ENCODE data around the gene ADAMTSL3. TPM values are rescaled to one million over a fixed set of nuclear protein-coding genes. Genes with fewer than 3 reads are reported as not detected.
"Not testable (repeated sequence)": the region's sequence is repeated elsewhere in the genome, so short reads cannot be mapped to it uniquely, and the experiment has no call there.

ADAMTSL3 gene
- total RNA-seq, 1 experiment from 2014 or later: 0.07 TPM

DNA sequence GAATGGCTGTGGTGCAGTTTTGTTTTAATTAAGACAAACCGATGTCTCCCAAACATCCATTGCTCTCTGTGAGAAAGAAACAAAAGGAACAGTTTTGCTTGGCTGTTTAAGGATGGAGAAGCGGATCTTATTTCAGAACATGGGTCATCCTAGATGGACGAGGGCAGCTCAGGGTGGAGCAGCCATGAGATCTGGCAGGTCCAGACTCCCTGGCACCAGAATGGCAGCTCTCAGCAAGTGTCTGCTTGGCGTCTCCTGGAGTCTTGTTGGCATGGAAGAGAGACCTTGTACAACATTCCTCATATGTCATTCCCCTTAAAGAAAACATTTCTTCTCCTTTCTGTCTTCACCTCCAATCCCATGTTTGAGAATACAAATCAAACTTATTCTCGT, 93.8 kb downstream of the ADAMTSL3 start:
- no TSS peak for BruUV-seq (replicated peaks)
- no peaks in the 10 kb centered on the region for H3K9me3 ChIP-seq
- Mint-ChIP-seq H3K9me3 (ENCODE audit: unreplicated experiment) (no peaks in the 10 kb centered on the region), H3K27ac (ENCODE audit: unreplicated experiment) (no peak overlapping the region), H3K4me3 (ENCODE audit: unreplicated experiment) (no peak overlapping the region), H3K36me3 (ENCODE audit: insufficient read depth, unreplicated experiment) (no peaks in the 10 kb centered on the region), H3K27me3 (ENCODE audit: insufficient read depth, unreplicated experiment) (peaks cover 8% of the 10 kb centered on the region), H3K4me1 (ENCODE audit: low read depth, unreplicated experiment) (no peaks in the 10 kb centered on the region)
- no peak for DNase-seq
- no peak overlapping the region for H3K4me3 ChIP-seq (ENCODE audit: low read depth, low read length)
- ChIA-PET POLR2A (no interaction called here), CTCF (no interaction called here)
- no peaks in the 10 kb centered on the region for H3K4me1 ChIP-seq
- TF ChIP-seq, protein P1, sequence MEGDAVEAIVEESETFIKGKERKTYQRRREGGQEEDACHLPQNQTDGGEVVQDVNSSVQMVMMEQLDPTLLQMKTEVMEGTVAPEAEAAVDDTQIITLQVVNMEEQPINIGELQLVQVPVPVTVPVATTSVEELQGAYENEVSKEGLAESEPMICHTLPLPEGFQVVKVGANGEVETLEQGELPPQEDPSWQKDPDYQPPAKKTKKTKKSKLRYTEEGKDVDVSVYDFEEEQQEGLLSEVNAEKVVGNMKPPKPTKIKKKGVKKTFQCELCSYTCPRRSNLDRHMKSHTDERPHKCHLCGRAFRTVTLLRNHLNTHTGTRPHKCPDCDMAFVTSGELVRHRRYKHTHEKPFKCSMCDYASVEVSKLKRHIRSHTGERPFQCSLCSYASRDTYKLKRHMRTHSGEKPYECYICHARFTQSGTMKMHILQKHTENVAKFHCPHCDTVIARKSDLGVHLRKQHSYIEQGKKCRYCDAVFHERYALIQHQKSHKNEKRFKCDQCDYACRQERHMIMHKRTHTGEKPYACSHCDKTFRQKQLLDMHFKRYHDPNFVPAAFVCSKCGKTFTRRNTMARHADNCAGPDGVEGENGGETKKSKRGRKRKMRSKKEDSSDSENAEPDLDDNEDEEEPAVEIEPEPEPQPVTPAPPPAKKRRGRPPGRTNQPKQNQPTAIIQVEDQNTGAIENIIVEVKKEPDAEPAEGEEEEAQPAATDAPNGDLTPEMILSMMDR (IDR thresholded peaks at IDR 0.05; ENCODE audit: insufficient read depth in 1 of 2, low read depth in 1 of 2, low read length in 1 of 2, severe bottlenecking in 1 of 2, unreplicated experiment in 1 of 2): no peak
- H3K36me3 ChIP-seq (ENCODE audit: control insufficient read depth, insufficient read depth, low read length): no peaks in the 10 kb centered on the region
- H3K27me3 ChIP-seq (replicated peaks; ENCODE audit: control insufficient read depth, insufficient read depth, low read length): no peaks in the 10 kb centered on the region
- intact Hi-C loops (cut with micrococcal nuclease; ENCODE audit: unreplicated experiment): loop anchor here (5.0 kb wide), 1 partner anchor 180 kb away; no protein-coding TSS in a partner anchor

DNA sequence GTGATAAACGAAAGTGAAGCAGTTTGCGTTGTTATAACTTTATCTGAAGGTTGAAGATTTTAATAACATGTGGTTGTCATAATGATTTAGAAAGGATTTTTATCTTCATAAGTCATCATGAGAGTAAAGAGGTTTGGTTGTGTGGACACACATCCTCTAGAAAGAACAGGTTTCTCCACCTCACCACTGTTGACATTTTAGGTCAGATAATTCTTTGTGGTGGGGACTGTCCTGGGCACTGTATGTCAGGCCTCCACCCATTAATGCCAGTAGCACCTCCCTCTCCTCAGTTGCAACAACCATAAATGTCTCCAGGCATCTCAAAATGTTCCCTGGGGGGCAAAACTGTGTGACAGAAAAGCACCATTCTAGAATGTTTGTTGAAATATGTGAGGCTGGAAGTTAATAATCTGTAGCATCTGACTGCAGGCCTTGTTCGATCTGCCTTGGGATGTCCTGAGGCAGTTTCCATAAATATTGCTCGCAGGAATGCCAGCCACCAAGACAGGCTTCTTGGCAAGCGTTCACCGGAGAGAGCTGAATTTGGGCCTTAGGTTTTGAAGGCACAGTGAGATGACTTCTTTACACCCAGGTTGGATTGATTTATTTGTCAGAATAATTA, 100.1 kb downstream of the ADAMTSL3 start:
- Mint-ChIP-seq H3K9me3 (ENCODE audit: unreplicated experiment) (peaks cover 12% of the 10 kb centered on the region), H3K36me3 (ENCODE audit: insufficient read depth, unreplicated experiment) (no peaks in the 10 kb centered on the region), H3K4me3 (ENCODE audit: unreplicated experiment) (no peak overlapping the region), H3K27ac (ENCODE audit: unreplicated experiment) (no peak overlapping the region), H3K4me1 (ENCODE audit: low read depth, unreplicated experiment) (no peaks in the 10 kb centered on the region), H3K27me3 (ENCODE audit: insufficient read depth, unreplicated experiment) (no peaks in the 10 kb centered on the region)
- H3K4me3 ChIP-seq (ENCODE audit: low read depth, low read length): no peak overlapping the region
- ChIA-PET CTCF (no interaction called here), POLR2A (no interaction called here)
- no peaks in the 10 kb centered on the region for H3K4me1 ChIP-seq
- intact Hi-C loops (cut with micrococcal nuclease; ENCODE audit: unreplicated experiment): no loop called here
- no peak for DNase-seq
- no TSS peak for BruUV-seq (replicated peaks)
- TF ChIP-seq, protein P1 (IDR thresholded peaks at IDR 0.05; ENCODE audit: insufficient read depth in 1 of 2, low read depth in 1 of 2, low read length in 1 of 2, severe bottlenecking in 1 of 2, unreplicated experiment in 1 of 2): no peak
- no peaks in the 10 kb centered on the region for H3K27me3 ChIP-seq (replicated peaks; ENCODE audit: control insufficient read depth, insufficient read depth, low read length)
- no peaks in the 10 kb centered on the region for H3K36me3 ChIP-seq (ENCODE audit: control insufficient read depth, insufficient read depth, low read length)
- no peaks in the 10 kb centered on the region for H3K9me3 ChIP-seq

DNA sequence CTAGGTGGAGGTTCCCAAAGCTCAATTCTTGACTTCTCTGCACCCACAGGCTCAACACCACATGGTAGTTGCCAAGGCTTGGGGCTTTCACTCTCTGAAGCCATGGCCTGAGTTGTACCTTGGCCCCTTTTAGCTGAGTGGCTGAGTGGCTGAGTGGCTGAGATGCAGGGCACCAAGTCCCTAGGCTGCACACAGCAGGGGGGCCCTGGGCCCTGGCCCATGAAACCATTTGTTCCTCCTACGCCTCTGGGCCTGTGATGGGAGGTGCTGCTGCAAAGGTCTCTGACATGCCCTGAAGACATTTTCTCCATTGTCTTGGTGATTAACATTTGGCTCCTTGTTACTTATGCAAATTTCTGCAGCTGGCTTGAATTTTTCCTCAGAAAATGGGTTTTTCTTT, 103.4 kb downstream of the ADAMTSL3 start:
- H3K4me1 Mint-ChIP-seq (ENCODE audit: low read depth, unreplicated experiment); H3K4me3 ChIP-seq (ENCODE audit: low read depth, low read length); H3K4me3 Mint-ChIP-seq (ENCODE audit: unreplicated experiment); H3K27ac Mint-ChIP-seq (ENCODE audit: unreplicated experiment); H3K36me3 Mint-ChIP-seq (ENCODE audit: insufficient read depth, unreplicated experiment); POLR2A ChIA-PET; H3K27me3 ChIP-seq (replicated peaks; ENCODE audit: control insufficient read depth, insufficient read depth, low read length); H3K36me3 ChIP-seq (ENCODE audit: control insufficient read depth, insufficient read depth, low read length); H3K4me1 ChIP-seq; H3K27me3 Mint-ChIP-seq (ENCODE audit: insufficient read depth, unreplicated experiment); intact Hi-C loops (cut with micrococcal nuclease; ENCODE audit: unreplicated experiment); CTCF ChIA-PET; H3K9me3 ChIP-seq; BruUV-seq (replicated peaks); DNase-seq: not testable (repeated sequence)
- H3K9me3 Mint-ChIP-seq (ENCODE audit: unreplicated experiment): peaks cover 22% of the 10 kb centered on the region

DNA sequence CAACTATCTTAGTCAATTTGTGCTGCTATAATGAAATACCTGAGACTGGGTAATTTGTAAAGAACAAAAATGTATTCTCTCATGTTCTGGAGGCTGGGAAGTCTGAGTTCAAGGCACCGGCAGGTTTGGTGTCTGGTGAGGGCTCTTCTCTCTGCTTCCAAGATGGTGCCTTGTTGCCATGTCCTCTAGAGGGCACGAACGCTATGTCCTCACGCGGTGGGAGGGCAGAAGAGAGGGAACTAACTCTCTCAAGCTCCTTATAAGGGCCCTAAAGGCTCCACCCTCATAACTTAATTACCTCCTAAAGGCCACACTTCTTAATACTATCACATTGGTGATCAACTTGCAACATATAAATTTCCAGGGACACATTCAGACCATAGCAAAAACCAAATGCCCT, 108.4 kb downstream of the ADAMTSL3 start:
- Mint-ChIP-seq H3K27me3 (ENCODE audit: insufficient read depth, unreplicated experiment) (peaks cover 6% of the 10 kb centered on the region), H3K4me1 (ENCODE audit: low read depth, unreplicated experiment) (no peaks in the 10 kb centered on the region), H3K4me3 (ENCODE audit: unreplicated experiment) (no peak overlapping the region), H3K36me3 (ENCODE audit: insufficient read depth, unreplicated experiment) (no peaks in the 10 kb centered on the region), H3K9me3 (ENCODE audit: unreplicated experiment) (peaks cover 22% of the 10 kb centered on the region), H3K27ac (ENCODE audit: unreplicated experiment) (no peak overlapping the region)
- intact Hi-C loops (cut with micrococcal nuclease; ENCODE audit: unreplicated experiment): no loop called here
- BruUV-seq (replicated peaks): no TSS peak
- no peaks in the 10 kb centered on the region for H3K27me3 ChIP-seq (replicated peaks; ENCODE audit: control insufficient read depth, insufficient read depth, low read length)
- H3K36me3 ChIP-seq (ENCODE audit: control insufficient read depth, insufficient read depth, low read length): no peaks in the 10 kb centered on the region
- ChIA-PET CTCF (no interaction called here), POLR2A (no interaction called here)
- H3K4me3 ChIP-seq (ENCODE audit: low read depth, low read length): no peak overlapping the region
- H3K4me1 ChIP-seq: no peaks in the 10 kb centered on the region
- no peaks in the 10 kb centered on the region for H3K9me3 ChIP-seq
- DNase-seq: no peak
- TF ChIP-seq, protein P1 (IDR thresholded peaks at IDR 0.05; ENCODE audit: insufficient read depth in 1 of 2, low read depth in 1 of 2, low read length in 1 of 2, severe bottlenecking in 1 of 2, unreplicated experiment in 1 of 2): no peak

Measured in Caco-2 (cell line).